HG03025 (cell line): ENCODE results near the gene MIF4GD.
"Not testable (repeated sequence)": the region's sequence is repeated elsewhere in the genome, so short reads cannot be mapped to it uniquely, and the experiment has no call there.

Experiments used
- ATAC-seq: cut with Tn5 transposase; IDR thresholded peaks from one replicate; pipeline ENCODE4 v1.9.1; 2021; ENCODE audit warnings: mild to moderate bottlenecking, moderate library complexity; ENCODE audit not compliant: unreplicated experiment, low FRiP score

MIF4GD gene

DNA sequence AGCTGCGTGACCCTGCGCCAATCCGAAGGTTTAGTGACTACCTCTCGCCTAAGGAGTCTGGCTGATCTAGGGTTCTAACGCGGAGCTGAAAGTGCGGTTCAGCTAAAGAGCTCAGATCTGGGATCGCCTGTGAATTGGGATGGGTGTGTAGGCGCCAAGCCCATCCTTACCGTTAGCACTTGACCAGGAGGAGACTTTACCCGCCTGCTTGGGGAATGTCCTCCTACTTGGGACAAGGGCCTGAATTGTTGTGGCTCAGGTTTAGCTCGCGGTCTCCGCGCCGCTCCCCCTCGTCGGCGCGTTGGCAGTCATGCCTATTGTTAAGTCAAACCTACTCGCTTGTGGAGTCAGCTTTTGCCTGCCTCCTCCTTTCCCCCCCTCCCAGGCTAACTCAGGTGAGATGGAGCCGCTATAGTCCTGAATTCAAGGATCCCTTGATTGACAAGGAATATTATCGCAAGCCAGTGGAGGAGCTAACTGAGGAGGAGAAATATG lies 8.9 kb downstream of the MIF4GD start:
- ATAC-seq = no peak

DNA sequence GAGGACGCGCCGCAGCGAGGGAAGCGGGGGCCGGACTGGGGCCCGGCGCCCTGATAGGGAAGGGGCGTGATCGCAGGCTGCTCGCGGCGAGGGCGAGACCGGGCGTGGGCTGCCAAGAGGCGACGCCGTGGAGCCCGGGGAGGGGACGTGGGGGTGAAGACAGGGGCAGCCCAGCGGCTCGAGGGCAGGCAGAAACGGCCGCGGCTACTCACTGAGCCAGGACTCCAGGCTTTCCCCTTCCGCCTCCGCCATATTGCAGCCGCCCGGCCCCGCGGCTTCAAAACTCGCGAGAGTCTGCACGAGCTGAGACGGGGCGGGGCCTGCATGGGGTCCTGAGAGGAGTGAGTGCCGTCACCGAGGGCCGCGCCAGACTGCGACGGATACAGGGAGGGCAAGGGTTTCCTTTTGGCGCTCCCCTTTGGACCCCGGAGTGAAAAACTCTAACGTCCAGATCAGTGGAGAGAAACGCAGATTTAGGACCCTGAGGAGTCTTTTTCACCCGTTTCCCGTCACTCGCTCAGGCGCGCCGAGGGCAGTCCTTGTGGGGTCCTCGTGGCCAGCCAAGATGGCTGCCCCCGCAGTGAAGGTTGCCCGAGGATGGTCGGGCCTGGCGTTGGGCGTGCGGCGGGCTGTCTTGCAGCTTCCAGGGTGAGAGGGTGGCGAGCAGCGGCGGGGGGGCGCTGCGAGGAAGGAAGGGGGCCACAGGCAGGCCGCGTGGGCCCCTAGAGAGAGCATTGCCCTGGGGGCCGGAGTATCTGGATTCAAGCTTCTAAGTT lies 9.5 kb downstream of the MIF4GD start, which contains the start of the genes GGA3 and MRPS7:
GGA3 (minus strand) TSS at position 271 of the 776 bp plus-strand sequence; CDS start at position 252, 19 bp downstream.
MRPS7 (plus strand) TSS at position 544 of the 776 bp plus-strand sequence; CDS start at position 566, 22 bp downstream.
- ATAC-seq = peak; percentile 86

DNA sequence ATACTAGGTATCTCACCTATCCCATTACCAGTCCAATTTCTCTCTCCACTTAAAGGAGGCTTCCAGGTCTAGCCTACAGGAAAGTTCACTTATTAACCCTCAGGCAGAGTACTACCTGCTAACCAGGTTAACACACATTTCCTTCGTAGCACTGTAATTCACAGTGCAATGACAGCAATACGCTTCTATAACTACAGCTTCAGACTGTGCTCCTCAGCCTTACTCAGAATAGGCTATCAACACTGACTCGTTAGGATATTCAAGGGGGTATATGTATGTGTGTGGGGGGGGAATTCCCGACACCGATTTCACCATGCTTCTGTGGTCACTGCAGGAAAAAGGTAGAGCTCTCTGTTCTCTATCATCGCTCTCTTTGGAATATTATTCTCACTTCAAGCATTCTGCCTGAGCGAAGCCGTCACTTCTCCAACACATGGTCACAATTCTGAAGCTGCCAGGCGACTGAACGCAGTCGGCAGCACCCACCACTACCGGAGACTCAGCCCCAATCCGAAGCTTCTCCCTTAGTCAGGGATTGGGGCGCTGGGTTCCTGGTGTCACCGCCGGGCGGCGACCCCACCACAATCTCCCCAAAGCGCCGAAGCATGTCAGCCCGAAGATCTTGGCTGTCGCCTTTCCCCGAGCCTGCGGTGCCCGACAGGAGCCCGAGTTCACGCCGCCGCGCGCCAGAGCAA lies 10.2 kb downstream of the MIF4GD start:
- ATAC-seq = peak; percentile 16

DNA sequence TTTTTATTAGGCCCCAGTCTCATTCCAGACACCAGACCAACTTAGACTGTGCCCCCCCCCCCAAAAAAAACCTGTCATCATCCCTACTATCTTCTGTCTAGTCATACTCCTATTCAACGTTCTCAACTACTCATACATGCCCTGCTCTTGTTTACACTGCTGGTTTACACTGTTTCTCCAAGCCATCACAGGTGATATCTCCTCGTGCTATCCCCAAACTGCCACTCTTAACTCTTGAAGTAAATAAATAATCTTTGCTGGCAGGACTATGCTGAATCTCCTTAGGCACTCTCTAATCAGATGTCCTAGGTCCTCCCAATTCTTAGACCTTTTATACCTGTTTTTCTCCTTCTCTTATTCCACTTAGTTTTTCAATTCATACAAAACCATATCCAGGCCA lies 13.8 kb downstream of the MIF4GD start:
- ATAC-seq = not testable (repeated sequence)

DNA sequence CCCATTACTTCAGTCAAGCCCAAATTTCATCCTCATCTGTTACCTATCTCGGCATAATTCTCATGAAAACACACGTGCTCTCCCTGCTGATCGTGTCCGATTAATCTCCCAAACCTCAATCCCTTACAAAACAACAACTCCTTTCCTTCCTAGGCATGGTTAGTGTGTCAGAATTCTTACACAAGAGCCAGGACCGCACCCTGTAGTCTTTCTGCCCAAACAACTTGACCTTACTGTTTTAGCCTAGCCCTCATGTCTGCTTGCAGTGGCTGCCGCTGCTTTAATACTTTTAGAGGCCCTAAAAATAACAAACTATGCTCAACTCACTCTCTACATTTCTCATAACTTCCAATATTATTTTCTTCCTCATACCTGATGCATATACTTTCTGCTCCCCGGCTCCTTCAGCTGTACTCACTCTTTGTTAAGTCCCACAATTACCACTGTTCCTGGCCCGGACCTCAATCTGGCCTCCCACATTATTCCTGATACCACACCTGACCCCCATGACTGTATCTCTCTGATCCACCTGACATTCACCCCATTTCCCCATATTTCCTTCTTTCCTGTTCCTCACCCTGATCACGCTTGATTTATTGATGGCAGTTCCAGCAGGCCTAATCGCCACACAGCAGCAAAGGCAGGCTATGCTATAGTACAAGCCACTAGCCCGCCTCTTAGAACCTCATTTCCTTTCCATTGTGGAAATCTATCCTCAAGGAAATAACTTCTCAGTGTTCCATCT lies 14.9 kb downstream of the MIF4GD start:
- ATAC-seq = not testable (repeated sequence)

DNA sequence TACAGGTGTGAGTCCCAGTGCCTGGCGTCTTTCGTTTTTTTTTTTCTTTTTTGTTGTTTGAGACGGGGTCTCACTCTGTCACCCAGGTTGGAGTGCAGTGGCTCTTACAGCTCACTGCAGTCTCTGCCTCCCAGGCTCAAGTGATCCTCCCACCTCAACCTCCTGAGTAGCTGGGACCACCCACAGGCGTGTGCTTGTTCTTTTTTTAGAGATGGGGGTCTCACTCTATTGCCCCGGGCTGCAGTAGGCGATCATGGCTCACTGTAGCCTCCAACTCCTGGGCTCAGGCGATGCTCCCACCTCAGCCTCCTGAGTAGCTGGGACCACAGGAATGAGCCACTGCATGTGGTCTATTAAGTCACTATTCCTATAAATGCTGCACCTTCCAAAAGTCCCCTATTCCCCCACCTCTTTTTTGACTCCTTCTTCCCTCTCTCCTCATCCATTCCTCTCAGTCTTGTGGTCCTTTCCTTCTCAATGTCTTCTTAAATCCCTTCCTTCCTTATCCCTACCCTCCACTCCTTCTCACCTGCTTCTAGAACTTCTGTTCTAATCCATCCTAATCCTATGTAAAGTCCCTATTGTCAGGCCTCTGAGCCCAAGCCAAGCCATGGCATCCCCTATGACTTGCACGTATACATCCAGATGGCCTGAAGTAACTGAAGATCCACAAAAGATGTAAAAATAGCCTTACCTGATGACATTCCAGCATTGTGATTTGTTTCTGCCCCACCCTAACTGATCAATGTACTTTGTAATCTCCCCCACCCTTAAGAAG lies 18.8 kb downstream of the MIF4GD start:
- ATAC-seq = no peak

DNA sequence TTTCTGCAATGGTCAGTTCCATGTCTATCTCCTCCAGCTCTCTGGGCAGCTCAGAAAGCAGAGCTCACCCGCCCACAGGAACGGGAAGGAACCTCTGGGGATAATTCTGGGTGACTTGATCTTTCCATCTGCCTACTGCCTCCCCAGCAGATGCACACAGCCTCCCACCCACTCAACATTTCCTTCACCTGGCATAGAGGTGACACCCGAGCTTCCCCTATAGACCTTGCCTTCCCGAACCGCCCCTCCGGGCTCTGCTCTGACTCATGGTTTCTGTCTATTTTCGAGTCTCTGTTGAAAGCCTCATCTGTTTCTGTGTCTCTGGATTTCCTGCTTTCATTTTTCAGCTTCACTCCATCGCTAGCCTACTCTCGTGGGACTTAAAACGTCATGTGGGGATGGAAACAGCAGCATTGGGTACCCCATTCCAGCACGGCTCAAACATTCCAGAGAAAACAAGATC lies 21.0 kb downstream of the MIF4GD start:
- ATAC-seq = peak; percentile 82

DNA sequence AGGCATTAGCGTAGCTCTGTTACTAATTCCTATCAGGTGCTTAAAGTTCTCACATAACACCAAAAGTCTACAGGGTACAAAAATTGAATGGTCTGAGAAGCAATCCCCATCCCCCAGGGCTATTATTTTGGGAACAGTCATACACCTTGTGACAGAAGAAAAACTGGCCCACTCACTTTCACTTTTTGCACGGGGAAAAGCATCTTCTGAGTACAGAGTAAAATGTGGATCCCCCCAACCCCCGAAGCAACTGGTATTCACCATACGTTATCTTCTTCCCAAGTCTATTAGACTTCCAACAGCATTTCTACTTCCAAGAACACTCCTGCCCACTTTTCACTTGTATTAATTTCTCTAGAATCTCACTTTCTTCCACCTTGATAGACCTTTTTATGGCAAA lies 21.5 kb downstream of the MIF4GD start:
- ATAC-seq = no peak

DNA sequence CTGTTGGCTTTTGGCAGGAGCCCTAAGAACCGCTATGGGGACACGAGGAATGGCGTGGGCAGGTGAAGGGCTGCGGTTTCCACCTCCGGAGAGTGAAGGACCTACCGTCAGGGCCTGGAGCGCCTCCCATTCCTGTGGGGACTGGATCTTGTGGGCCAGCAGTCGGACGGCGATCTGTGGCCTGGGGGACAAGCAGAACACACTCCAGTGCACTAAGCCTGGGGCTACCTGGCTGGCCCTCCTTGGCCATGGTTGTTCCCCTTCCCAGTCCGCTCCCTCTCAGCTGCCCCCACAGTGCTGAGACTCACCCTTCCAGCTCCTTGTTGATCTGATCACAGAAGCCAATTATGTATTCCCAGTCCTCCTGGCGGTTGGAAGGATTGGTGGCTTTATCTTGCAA lies 24.6 kb downstream of the MIF4GD start:
- ATAC-seq = no peak

DNA sequence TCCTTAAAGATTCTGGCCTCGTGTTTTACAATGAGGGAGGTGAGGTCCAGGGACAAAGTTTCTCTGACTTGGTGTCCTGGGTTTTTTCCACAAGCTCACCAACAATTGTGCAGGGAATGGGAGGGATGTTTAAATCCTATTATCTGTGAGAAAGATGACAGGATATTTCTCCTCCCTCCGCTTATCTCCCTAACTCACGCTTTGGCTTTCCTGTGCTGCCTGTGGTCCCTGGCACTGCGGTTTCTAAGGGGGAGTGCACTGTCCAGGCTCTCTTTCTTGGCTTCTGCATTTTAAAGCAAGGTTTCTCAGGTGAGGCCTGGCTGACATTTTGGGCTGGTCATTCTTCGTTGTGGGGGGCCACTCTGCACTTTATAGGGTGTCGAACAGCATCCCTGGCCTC lies 26.0 kb downstream of the MIF4GD start:
- no peak for ATAC-seq

DNA sequence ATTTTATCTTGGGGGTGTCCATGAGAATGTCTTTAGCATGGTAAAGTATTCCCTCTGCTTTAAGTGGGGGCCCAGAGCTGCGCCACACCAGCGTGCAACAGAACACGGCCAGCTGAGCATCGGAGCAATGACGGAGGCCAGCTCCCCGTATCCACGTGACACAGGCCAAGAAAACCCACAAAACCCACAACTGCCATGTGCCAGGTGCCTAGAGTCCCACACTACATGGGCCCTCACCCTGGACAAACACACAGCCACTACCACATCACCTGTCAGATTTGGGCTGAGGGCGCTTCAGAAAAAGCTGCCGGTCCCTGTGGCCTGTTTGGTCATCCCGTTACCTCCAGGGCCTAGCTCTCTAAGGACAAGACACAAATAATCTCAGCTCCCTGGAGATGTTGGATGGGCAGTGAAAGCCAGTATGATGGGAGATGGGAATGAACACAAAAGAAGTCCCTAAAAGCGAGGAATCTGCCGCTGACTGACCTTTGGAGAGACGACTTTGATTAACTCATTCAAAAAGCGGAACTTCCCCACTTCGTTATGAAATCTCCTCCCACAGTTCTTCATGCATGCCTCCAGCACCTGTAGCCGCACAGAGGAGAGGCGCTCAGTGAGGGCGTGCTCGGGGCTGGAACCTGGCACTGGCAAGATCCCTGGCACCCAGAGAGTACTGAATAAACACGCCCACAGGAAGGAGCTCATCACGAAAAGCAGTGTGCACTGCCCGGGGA lies 26.7 kb downstream of the MIF4GD start:
- ATAC-seq = no peak

DNA sequence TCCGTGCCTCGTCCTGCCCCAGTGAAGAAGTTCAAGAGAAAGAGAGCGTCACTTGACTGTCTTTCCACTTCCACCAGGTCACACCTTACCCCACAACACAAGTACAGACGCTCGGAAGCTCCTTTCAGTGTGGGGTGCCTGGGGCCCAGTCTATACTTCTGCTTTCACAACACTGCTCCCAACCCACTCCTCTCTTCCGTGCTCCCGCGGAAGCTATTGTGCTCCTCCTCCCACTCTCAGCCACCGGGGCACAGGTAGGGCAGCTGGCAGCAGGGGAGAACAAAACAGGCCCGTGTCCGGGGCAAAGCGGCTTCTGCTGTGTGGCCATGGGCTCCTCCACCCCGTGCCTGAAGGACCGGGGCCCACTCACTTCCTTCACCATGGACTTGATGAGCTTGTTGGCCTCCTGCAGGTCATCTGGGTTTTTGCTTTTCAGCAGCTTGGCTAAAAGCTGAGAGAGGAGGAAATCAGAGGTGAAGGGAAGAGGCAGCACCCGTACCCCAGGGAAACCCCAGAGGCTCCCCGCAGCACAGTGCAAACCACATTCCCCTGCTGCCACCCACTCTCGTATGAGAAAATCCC lies 28.5 kb downstream of the MIF4GD start:
- no peak for ATAC-seq

DNA sequence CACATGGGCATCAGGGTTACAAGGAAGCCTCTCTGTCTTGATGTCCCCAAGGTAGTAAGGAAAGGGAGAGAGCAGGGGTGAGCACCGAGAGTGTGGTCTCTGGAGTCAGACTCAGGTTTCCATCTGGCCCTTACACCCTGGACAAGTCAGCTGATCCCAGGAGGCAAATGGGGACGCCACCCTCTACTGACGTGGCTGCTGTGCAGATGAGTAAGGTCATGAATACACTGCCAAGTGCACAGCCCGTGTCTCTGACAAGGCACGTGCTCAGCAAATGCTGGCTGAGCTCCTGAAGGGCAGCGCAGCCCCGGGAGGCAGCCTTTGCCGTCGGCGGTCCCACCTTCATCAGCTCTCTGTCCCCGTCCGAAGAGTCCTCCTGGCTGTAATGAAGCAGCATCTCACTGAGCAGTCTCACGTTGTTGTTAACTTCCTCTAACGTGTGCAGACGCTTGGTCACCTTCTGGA lies 29.0 kb downstream of the MIF4GD start:
- ATAC-seq = no peak

DNA sequence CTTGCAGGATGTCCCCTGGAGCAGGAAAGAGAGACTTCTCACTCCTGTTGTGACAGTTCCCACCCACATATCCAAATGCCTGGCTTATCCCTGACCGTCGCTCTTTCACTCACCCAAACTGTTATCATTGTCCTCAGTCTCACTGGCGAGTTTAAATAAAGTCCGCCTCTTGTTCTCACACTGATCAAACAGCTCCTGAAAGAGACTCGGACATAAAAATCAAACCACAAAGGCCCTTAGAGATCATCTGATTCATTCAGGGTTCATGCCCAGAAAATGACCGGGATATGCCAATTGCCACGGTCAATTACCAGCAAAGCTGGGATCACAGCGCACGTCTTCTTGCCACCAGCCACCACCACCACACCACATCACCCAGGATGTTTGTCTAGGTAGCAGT lies 29.5 kb downstream of the MIF4GD start:
- ATAC-seq = no peak

DNA sequence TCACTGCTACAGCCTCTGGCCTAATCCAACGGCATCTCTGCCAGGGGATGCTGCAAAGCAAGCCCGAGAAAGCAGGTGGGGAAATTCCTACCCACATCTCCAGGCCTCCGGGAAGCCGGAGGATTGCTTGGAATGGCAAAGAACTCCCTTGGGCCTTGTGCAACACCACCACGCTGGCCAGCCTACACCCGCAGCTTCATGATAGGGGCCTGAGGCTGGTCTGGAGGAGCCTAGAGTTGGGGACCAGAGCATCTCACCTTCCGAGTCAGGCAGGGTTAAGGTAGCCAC lies 29.9 kb downstream of the MIF4GD start:
- no peak for ATAC-seq

DNA sequence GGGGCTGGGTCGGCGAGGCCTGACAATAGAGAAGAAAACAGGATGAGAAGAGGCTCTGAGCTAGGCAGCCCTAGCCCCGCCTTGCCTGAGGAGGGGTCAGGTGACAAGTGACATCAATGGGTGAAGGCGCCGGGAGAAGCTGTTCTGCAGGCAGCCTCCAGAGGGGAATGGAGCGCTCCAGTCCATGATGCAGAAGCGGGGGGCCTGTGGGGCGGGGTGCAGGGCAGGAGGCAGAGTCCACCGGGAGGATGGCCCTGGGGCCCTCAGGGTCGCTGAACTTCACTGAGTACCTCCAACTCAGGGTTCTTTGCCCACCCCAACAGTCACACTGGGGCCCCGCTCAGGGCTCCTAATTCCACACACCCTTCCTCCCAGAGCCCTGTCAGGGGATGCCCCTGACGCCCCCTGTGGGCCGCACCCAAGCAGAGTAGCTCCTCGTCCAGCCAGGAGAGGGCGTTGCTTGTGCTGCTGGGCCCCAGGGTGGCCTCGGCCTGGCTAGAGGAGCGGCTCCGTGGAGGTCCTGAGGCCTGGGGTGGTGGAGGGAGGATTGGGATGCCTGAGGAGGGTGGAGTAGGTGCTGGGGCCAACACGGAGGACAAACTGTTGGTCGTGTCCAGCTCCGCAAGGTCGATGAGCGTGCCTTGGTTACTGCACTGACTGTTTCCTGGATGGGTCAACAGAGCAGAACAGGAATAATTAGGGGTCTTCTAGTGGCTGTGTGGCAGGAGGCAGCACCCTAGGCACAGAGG lies 30.5 kb downstream of the MIF4GD start:
- no peak for ATAC-seq

DNA sequence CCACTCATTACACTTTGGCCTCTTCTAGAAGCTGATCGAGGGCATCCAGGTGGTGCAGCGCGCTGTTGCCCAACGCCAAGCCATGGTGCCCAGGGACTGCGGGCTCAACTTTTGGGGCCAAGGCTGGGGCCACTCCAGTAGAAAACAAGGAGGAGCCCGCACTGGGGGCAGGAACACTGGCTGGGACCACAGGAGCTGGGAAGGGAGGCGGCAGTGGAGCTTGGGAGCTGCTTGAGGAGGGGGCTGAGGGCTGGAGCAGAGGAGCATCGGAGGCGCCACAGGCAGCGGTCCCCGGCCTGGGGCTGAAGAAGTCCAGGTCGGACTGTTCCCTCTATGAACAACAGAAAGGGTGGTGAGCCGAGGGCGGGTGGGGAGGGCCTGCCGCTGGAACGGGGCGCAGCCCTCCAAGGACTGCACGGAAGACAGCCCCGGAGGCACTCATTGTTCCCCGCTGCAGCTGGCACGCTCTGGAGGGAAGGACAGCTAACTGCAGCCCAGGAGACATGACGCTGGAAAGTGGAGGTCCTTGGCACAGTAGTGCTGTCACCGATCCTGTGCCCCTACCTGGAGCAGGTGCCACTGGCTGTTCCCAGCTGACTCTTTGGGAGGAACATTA lies 31.1 kb downstream of the MIF4GD start:
- ATAC-seq = no peak

DNA sequence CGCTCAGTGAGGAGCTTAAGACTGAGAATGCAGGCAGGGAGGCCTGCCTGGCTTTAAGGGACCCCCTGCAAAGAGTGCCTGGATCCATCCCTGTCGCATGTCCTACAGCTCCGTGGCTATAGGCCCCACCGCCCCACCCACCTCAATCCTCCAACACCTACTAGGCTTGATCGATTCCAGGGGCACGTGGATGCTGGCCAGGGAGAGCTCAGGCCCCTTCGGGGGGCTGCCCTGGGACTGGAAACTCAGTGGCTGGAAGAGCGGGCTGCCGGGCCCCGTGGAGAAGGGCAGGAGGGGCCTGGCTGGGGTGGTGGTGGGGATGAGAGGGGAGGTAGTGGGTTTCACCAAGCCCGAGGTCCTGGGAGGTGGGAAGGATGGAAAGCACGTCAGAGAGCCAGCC lies 31.8 kb downstream of the MIF4GD start:
- ATAC-seq = no peak
